Mucosa of rectum (tissue), 2 donors: ENCODE measurements around the gene HTR6.

Source experiments
- H3K27ac ChIP-seq, 2 donors: one replicate each; pipeline ENCODE4 v1.7.0; 2013; ENCODE audit warnings: inconsistent platforms in 2 of 2, low read depth in 2 of 2, low read length in 2 of 2
- H3K27me3 ChIP-seq, 2 donors: one replicate each; pipeline ENCODE4 v1.7.0; 2013; ENCODE audit warnings: low read length in 2 of 2; ENCODE audit not compliant: control insufficient read depth in 2 of 2, insufficient read depth in 2 of 2
- H3K36me3 ChIP-seq, 2 donors: one replicate each; pipeline ENCODE4 v1.7.0; 2013; ENCODE audit warnings: low read length in 2 of 2; ENCODE audit not compliant: control insufficient read depth in 2 of 2, insufficient read depth in 2 of 2
- H3K4me1 ChIP-seq, 2 donors: one replicate each; pipeline ENCODE4 v1.7.0; 2013; ENCODE audit warnings: low read length in 2 of 2, mild to moderate bottlenecking in 1 of 2; ENCODE audit not compliant: control insufficient read depth in 2 of 2, insufficient read depth in 2 of 2
- H3K4me3 ChIP-seq, 2 donors: one replicate each; pipeline ENCODE4 v1.7.0; 2013; ENCODE audit warnings: low read length in 2 of 2
- H3K9ac ChIP-seq, 2 donors: one replicate each; pipeline ENCODE4 v1.7.0; 2013; ENCODE audit warnings: low read length in 2 of 2, low read depth in 1 of 2, mild to moderate bottlenecking in 1 of 2
- H3K9me3 ChIP-seq, 2 donors: one replicate each; pipeline ENCODE4 v1.7.0; 2013; ENCODE audit warnings: low read length in 2 of 2; ENCODE audit not compliant: control insufficient read depth in 2 of 2
- donor health status: healthy.
- donor health status: Normal muscosa, but diverticular disease.

HTR6 gene

DNA sequence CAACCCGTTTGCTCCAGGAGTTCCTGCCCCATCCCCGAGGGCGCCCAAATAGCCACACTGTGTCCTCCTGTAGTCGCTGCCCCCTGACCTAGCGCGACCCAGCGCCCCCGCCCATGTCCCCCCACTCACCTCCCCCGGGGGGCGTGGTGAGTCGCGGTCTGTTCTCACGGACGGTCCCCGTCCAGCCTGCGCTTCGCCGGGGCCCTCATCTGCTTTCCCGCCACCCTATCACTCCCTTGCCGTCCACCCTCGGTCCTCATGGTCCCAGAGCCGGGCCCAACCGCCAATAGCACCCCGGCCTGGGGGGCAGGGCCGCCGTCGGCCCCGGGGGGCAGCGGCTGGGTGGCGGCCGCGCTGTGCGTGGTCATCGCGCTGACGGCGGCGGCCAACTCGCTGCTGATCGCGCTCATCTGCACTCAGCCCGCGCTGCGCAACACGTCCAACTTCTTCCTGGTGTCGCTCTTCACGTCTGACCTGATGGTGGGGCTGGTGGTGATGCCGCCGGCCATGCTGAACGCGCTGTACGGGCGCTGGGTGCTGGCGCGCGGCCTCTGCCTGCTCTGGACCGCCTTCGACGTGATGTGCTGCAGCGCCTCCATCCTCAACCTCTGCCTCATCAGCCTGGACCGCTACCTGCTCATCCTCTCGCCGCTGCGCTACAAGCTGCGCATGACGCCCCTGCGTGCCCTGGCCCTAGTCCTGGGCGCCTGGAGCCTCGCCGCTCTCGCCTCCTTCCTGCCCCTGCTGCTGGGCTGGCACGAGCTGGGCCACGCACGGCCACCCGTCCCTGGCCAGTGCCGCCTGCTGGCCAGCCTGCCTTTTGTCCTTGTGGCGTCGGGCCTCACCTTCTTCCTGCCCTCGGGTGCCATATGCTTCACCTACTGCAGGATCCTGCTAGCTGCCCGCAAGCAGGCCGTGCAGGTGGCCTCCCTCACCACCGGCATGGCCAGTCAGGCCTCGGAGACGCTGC is 1.1 kb downstream of the HTR6 start:
- H3K9ac ChIP-seq, result no peak overlapping the region
- H3K36me3 ChIP-seq, result no peaks in the 10 kb centered on the region
- peaks cover 37 to 42% of the 10 kb centered on the region in 2 donors for H3K27me3 ChIP-seq
- no peaks in the 10 kb centered on the region for H3K9me3 ChIP-seq
- no peak overlapping the region for H3K4me3 ChIP-seq
- H3K4me1 ChIP-seq, result peaks cover 0 to 2% of the 10 kb centered on the region in 2 donors
- no peak overlapping the region for H3K27ac ChIP-seq

DNA sequence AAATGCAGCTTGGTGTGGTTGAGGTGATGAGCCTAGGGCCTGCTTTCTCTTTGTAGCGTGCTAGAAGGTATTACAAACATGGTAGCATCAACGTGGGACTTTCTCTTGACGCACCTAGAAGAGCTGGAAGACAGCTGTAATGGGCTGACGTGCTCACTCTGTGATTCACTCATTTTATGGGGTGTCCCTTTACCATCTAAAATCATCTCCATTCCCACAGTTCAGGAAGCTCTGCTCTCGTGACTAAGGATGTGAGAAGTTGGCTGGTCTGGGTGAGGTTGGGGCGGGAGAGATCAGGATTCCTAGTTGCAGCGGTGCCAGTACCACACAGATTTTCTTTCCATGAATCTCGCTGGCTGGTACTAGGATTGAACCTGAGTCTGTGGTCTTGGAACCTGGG is 4.2 kb downstream of the HTR6 start:
- H3K9me3 ChIP-seq, result no peaks in the 10 kb centered on the region
- H3K9ac ChIP-seq, result no peak overlapping the region
- peaks cover 31 to 32% of the 10 kb centered on the region in 2 donors for H3K27me3 ChIP-seq
- H3K4me3 ChIP-seq, result no peak overlapping the region
- H3K4me1 ChIP-seq, result peaks cover 0 to 2% of the 10 kb centered on the region in 2 donors
- no peaks in the 10 kb centered on the region for H3K36me3 ChIP-seq
- no peak overlapping the region for H3K27ac ChIP-seq

DNA sequence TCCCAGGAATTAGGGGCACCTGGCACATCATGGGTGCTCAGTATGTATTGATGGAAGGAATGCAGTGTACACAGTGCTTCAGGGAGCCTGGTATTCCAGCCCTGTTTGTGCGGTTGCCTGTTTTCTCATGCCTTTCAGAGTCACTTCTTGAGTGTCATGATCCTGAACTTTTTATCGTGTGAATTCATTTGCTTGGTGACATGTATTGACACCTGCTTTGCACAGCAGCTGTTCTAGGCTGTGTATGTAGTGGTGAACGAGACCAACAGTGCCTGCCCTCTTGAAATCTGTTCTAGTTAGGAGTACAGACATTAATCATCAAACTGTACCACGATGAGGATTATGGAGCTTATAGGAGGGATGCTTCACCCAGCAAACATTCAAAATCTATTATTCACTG is 6.1 kb downstream of the HTR6 start:
- H3K4me1 ChIP-seq, result no peaks in the 10 kb centered on the region
- H3K9me3 ChIP-seq, result no peaks in the 10 kb centered on the region
- H3K9ac ChIP-seq, result no peak overlapping the region
- no peaks in the 10 kb centered on the region for H3K36me3 ChIP-seq
- H3K27ac ChIP-seq, result no peak overlapping the region
- no peak overlapping the region for H3K4me3 ChIP-seq
- peaks cover 19 to 23% of the 10 kb centered on the region in 2 donors for H3K27me3 ChIP-seq

DNA sequence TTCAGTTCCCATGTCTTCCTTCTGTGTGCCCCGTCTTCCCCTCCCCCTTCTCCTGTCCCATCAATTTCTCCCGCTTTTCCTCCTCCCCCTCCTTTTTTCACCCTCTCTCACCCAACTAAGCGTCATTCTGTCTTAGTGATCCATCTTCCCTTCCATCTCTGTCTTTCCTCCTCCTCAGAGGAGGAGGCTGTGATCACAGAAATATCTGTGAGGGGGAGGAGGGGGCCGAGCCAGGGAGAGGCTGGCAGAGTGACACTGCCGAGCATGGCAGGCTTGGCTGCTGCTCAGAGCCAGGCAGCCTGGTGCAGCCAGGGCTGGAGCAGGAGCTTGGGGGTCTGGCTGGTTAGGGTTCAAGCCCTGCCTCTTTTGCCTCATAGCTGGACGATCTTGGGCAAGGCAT is 7.6 kb downstream of the HTR6 start:
- Histone ChIP-seq H3K27ac (no peak overlapping the region), H3K36me3 (no peaks in the 10 kb centered on the region), H3K27me3 (peaks cover 6 to 11% of the 10 kb centered on the region in 2 donors), H3K9ac (no peak overlapping the region), H3K4me3 (no peak overlapping the region), H3K4me1 (no peaks in the 10 kb centered on the region), H3K9me3 (no peaks in the 10 kb centered on the region)

DNA sequence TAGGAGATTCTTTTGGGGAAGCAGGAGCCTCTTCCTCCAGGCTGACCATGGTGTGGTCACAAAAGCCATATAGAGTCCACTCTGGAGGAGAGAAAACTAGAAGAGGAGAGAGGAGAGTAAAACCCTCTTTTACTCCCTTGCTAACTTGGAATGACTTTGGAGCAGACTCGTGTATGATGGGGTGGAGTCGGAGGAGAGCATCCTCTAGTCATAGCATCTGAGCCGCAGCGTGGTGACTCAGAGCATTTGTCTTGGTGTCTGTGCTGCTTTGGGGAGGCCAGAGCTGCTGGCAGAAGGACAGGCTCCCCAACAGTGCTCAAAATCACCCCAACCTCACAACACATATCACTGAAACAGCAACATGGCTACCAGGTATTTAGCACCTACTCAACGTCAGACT is 11.1 kb downstream of the HTR6 start:
- H3K9me3 ChIP-seq, result no peaks in the 10 kb centered on the region

DNA sequence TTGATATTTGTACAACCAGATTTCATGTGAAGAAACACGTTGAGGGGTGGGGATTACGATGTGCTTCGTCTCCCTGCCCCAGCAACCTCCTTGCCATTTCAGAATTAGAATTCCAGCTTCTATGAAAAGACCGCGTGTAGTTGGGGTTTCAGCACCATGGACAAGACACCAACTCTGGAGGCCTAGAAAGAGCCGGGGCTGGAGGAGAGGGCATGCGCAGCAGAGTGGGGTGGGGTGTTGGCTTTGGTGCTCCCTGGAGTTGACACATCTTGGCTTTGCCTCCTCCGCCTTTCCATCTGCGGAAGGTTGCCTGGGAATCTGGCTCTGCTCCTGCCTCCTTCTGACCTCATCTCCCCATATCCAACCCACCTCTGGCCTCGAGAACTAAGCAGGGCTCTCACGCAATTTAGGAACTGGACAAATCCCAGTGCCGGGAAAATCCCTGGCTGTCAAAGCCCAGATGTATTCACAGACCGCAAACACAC is 11.8 kb downstream of the HTR6 start:
- H3K36me3 ChIP-seq, result no peaks in the 10 kb centered on the region
- no peaks in the 10 kb centered on the region for H3K27me3 ChIP-seq
- no peaks in the 10 kb centered on the region for H3K4me1 ChIP-seq
- no peak overlapping the region for H3K4me3 ChIP-seq
- no peak overlapping the region for H3K27ac ChIP-seq
- no peak overlapping the region for H3K9ac ChIP-seq
- H3K9me3 ChIP-seq, result no peaks in the 10 kb centered on the region

More for the DNA sequence above, 11.1 kb downstream of the HTR6 start:
- no peak overlapping the region for H3K4me3 ChIP-seq
- no peaks in the 10 kb centered on the region for H3K36me3 ChIP-seq
- no peak overlapping the region for H3K27ac ChIP-seq
- no peaks in the 10 kb centered on the region for H3K27me3 ChIP-seq
- H3K4me1 ChIP-seq, result no peaks in the 10 kb centered on the region
- no peak overlapping the region for H3K9ac ChIP-seq

DNA sequence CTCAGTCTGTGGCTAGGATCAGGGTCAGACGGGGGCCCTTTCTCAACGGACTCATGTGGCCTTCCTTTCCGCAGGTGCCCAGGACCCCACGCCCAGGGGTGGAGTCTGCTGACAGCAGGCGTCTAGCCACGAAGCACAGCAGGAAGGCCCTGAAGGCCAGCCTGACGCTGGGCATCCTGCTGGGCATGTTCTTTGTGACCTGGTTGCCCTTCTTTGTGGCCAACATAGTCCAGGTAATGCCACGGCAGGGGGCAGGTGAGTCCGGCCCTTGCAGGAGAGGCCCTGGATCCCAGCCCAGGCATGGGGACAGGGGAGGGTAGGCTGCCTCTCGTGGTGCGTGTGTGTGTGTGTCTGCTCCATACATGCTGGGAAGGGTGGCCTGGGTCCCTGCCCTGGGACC is 13.8 kb downstream of the HTR6 start:
- H3K4me3 ChIP-seq, result no peak overlapping the region
- H3K9me3 ChIP-seq, result no peaks in the 10 kb centered on the region
- no peak overlapping the region for H3K9ac ChIP-seq
- no peaks in the 10 kb centered on the region for H3K4me1 ChIP-seq
- H3K36me3 ChIP-seq, result peaks cover 0 to 3% of the 10 kb centered on the region in 2 donors
- H3K27me3 ChIP-seq, result no peaks in the 10 kb centered on the region
- H3K27ac ChIP-seq, result no peak overlapping the region

DNA sequence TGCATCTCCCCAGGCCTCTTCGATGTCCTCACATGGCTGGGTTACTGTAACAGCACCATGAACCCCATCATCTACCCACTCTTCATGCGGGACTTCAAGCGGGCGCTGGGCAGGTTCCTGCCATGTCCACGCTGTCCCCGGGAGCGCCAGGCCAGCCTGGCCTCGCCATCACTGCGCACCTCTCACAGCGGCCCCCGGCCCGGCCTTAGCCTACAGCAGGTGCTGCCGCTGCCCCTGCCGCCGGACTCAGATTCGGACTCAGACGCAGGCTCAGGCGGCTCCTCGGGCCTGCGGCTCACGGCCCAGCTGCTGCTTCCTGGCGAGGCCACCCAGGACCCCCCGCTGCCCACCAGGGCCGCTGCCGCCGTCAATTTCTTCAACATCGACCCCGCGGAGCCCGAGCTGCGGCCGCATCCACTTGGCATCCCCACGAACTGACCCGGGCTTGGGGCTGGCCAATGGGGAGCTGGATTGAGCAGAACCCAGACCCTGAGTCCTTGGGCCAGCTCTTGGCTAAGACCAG is 14.3 kb downstream of the HTR6 start:
- Histone ChIP-seq H3K4me1 (no peaks in the 10 kb centered on the region), H3K9me3 (no peaks in the 10 kb centered on the region), H3K4me3 (no peak overlapping the region), H3K27ac (no peak overlapping the region), H3K36me3 (peaks cover 0 to 3% of the 10 kb centered on the region in 2 donors), H3K9ac (no peak overlapping the region), H3K27me3 (no peaks in the 10 kb centered on the region)

DNA sequence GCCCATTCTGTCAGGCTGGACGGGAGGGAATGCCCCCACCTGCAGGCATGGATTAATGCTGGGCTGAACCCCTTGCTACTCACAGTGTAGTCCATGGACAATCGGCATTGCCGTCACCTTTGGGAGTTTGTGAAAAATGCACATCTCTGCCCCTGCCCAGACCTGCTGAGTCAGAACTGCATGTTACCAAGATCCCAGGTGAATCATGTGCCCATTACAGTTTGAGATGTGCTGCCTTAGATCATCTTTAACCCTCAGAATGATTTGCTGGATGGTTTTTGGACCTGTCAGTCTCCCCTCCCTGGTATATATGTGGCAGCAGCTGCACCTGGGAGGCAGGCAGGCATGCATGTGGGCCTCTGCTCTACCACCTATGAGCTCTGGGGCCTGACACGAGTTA is 15.0 kb downstream of the HTR6 start:
- no peak overlapping the region for H3K4me3 ChIP-seq
- peaks cover 3 to 4% of the 10 kb centered on the region in 2 donors for H3K36me3 ChIP-seq
- H3K27ac ChIP-seq, result no peak overlapping the region
- no peaks in the 10 kb centered on the region for H3K27me3 ChIP-seq
- no peak overlapping the region for H3K9ac ChIP-seq
- no peaks in the 10 kb centered on the region for H3K9me3 ChIP-seq
- H3K4me1 ChIP-seq, result no peaks in the 10 kb centered on the region

DNA sequence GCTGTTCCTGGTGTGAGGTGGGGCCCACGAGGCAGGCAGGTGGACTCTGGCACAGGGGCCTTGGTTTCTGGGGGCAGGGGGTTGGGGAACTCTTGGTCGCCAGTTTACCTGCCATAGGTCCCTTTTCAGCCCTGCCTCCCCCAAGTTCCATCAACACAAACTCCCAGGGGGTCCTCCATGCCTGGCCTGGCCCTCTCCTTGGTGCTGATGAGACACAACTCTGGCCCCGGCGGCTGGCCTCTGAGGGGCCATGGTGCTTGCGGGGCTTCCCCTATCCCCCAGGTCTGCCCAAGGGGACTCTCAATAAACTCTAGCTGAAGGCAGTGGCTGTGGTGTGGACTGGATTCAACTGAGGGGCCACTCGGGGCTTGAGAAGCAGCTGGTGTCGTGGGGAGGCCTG is 16.0 kb downstream of the HTR6 start:
- Histone ChIP-seq H3K36me3 (peaks cover 3 to 8% of the 10 kb centered on the region in 2 donors), H3K27me3 (no peaks in the 10 kb centered on the region), H3K4me3 (no peak overlapping the region), H3K9me3 (no peaks in the 10 kb centered on the region), H3K27ac (no peak overlapping the region), H3K9ac (no peak overlapping the region), H3K4me1 (no peaks in the 10 kb centered on the region)
